Liver (tissue), 9 donors: ENCODE data around the gene TMEM14A. TPM values are rescaled to one million over a fixed set of nuclear protein-coding genes. Genes with fewer than 3 reads are reported as not detected.

Experiments
- DNase-seq: peaks from one replicate; pipeline ENCODE4 v3.0.0-alpha.2; 2017; ENCODE audit warnings: low spot score
- H3K27ac ChIP-seq, 2 donors: one replicate each; pipeline ENCODE4 v1.7.0; 2013; ENCODE audit warnings: inconsistent platforms in 2 of 2, low read length in 2 of 2, control low read depth in 1 of 2, low read depth in 1 of 2, mild to moderate bottlenecking in 1 of 2
- H3K27me3 ChIP-seq, 4 donors: one replicate each; pipeline versions ENCODE4 v1.6.1 to v1.7.0; 2013; ENCODE audit warnings: low read length in 3 of 4, inconsistent platforms in 1 of 4, mild to moderate bottlenecking in 1 of 4, moderate library complexity in 1 of 4; ENCODE audit not compliant: control insufficient read depth in 4 of 4, insufficient read depth in 4 of 4
- H3K36me3 ChIP-seq, 4 donors: one replicate each; pipeline versions ENCODE4 v1.6.1 to v1.7.0; 2013; ENCODE audit warnings: low read length in 3 of 4, mild to moderate bottlenecking in 3 of 4, low read depth in 1 of 4, moderate library complexity in 1 of 4; ENCODE audit not compliant: control insufficient read depth in 4 of 4, insufficient read depth in 3 of 4
- H3K4me1 ChIP-seq, 4 donors: one replicate each; pipeline versions ENCODE4 v1.6.1 to v1.7.0; 2013; ENCODE audit warnings: low read length in 3 of 4, mild to moderate bottlenecking in 3 of 4, moderate library complexity in 1 of 4; ENCODE audit not compliant: control insufficient read depth in 4 of 4, insufficient read depth in 4 of 4
- H3K4me3 ChIP-seq, 3 donors: one replicate each; pipeline versions ENCODE4 v1.6.1 to v1.7.0; 2013; ENCODE audit warnings: low read length in 3 of 3, control low read depth in 1 of 3, low read depth in 1 of 3, mild to moderate bottlenecking in 1 of 3
- H3K9ac ChIP-seq, 2 donors: one replicate each; pipeline ENCODE4 v1.7.0; 2013; ENCODE audit warnings: low read length in 2 of 2, mild to moderate bottlenecking in 2 of 2, moderate library complexity in 2 of 2, control low read depth in 1 of 2, low read depth in 1 of 2
- H3K9me3 ChIP-seq, 4 donors: one replicate each; pipeline versions ENCODE4 v1.6.1 to v1.7.0; 2013; ENCODE audit warnings: low read length in 3 of 4; ENCODE audit not compliant: control insufficient read depth in 4 of 4
- EGR1 ChIP-seq, 2 donors: IDR thresholded peaks; 2 replicates each; pipeline ENCODE4 v1.6.1; 2016 to 2018; ENCODE audit warnings: antibody characterized with exemption in 2 of 2, low read depth in 2 of 2
- FOXA1 ChIP-seq: IDR thresholded peaks from 2 replicates; pipeline ENCODE4 v1.6.1; 2016; ENCODE audit warnings: antibody characterized with exemption
- FOXA2 ChIP-seq: IDR thresholded peaks from 2 replicates; pipeline ENCODE4 v1.6.1; 2016; ENCODE audit warnings: antibody characterized with exemption
- GABPA ChIP-seq, 2 donors: IDR thresholded peaks in 1 of 2; conservative IDR thresholded peaks in 1 of 2; 2 replicates each; pipeline ENCODE4 v1.6.1; 2016; ENCODE audit warnings: antibody characterized with exemption in 2 of 2, mild to moderate bottlenecking in 1 of 2, moderate library complexity in 1 of 2
- HNF4A ChIP-seq, 2 donors: conservative IDR thresholded peaks; 2 replicates each; pipeline ENCODE4 v1.6.1; 2016; ENCODE audit warnings: antibody characterized with exemption in 2 of 2, mild to moderate bottlenecking in 2 of 2
- HNF4G ChIP-seq: IDR thresholded peaks from 2 replicates; pipeline ENCODE4 v1.6.1; 2016; ENCODE audit warnings: antibody characterized with exemption
- JUND ChIP-seq, 2 donors: IDR thresholded peaks; 2 replicates each; pipeline ENCODE4 v1.6.1; 2016; ENCODE audit warnings: antibody characterized with exemption in 2 of 2
- NR2F2 ChIP-seq: IDR thresholded peaks from 2 replicates; pipeline ENCODE4 v1.6.1; 2016; ENCODE audit warnings: antibody characterized with exemption
- RAD21 ChIP-seq, 2 donors: IDR thresholded peaks; 2 replicates each; pipeline ENCODE4 v1.6.1; 2016; ENCODE audit warnings: antibody characterized with exemption in 2 of 2, mild to moderate bottlenecking in 2 of 2
- RXRA ChIP-seq, 2 donors: IDR thresholded peaks; 2 replicates each; pipeline ENCODE4 v1.6.1; 2017 to 2018; ENCODE audit warnings: antibody characterized with exemption in 2 of 2, mild to moderate bottlenecking in 1 of 2
- SP1 ChIP-seq: IDR thresholded peaks from 2 replicates; pipeline ENCODE4 v1.6.1; 2018; ENCODE audit warnings: antibody characterized with exemption, mild to moderate bottlenecking
- TAF1 ChIP-seq: conservative IDR thresholded peaks from 2 replicates; pipeline ENCODE4 v1.6.1; 2016; ENCODE audit warnings: antibody characterized with exemption, mild to moderate bottlenecking
- YY1 ChIP-seq: IDR thresholded peaks from 2 replicates; pipeline ENCODE4 v1.6.1; 2016; ENCODE audit warnings: antibody characterized with exemption, mild to moderate bottlenecking
- WGBS: extraction: QIAGEN DNeasy Blood & Tissue Kit; methylation state at CpG from one replicate; pipeline ENCODE4 v1.1.7; 2013; 5-methylcytosine and 5-hydroxymethylcytosine counted together
- polyA plus RNA-seq, 2 donors: library from polyadenylated mRNA; stranded (reverse) in 1 of 2; unstranded in 1 of 2; fragments of 200-250 nt in 1 of 2; fragments of >200 nt in 1 of 2; fragmentation: Nextera tagmentation in 1 of 2; extraction: Ambion mirVana in 1 of 2; gene quantifications; one replicate each; pipeline versions ENCODE4 v1.2.1 to v1.2.3, GENCODE V29; 2013 to 2015
- total RNA-seq, 2 donors: library from RNA; depleted of rRNA; stranded (reverse); fragments of >200 nt; gene quantifications; one replicate each; pipeline ENCODE4 v1.2.3, GENCODE V29; 2014
- TF ChIP-seq, protein P1 (sequence below): IDR thresholded peaks from 2 replicates; pipeline ENCODE4 v1.6.1; 2016; ENCODE audit warnings: antibody characterized with exemption
- TF ChIP-seq, protein P2 (sequence below): IDR thresholded peaks from 2 replicates; pipeline ENCODE4 v1.6.1; 2016; ENCODE audit warnings: antibody characterized with exemption
- TF ChIP-seq, protein P3 (sequence below): IDR thresholded peaks from 2 replicates; pipeline ENCODE4 v1.6.1; 2016; ENCODE audit warnings: antibody characterized with exemption
- TF ChIP-seq, protein P4 (sequence below): IDR thresholded peaks from 2 replicates; pipeline ENCODE4 v1.6.1; 2016; ENCODE audit warnings: antibody characterized with exemption, mild to moderate bottlenecking
- TF ChIP-seq, protein P5 (sequence below): fragments of 150-350 bp; IDR thresholded peaks from 2 replicates; pipeline ENCODE4 v1.5.1; 2017; ENCODE audit warnings: improper control_type of control experiment, low read depth, low read length; ENCODE audit not compliant: missing input control
- donor health status: healthy.
- donor health status: healthy.
- donor health status: healthy.
- donor health status: healthy.
- donor health status: healthy.

The TMEM14A gene
- total and polyA plus RNA-seq, 4 donors = 15.6 to 63.6 (median 22.9) TPM

DNA sequence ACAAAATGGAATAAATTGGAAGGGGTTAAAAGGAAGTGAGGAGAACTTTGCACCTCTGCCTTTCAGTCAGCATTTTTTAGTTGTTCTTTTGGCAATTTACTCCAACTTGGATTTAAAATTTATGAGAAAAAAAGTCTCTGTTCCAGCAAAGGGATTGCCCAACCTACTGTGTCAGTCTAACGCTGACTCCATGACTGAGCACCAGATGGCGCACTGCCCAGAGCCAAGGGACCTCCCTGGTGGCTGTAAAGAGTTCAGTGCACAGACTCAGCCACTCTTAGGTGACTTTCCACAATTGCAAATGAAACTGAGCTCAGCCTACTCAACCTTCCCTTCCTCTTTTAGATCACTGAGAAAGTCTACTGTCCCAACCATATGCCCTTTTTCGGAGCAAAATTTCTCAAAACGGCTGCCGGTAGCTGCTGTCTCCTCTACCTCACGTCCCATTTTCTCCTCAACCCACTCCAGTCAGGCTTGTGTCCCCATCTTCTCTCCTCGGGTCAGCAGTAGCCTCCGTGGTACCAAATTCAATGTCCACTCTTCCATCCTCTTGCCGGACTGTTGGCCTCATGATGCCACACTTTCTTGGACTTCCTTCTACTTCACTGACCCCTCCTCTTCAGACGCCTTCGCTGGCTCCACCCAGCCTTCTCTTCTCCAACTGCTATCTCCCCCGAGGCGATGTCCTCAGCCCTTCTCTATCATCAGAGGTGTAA lies 53.7 kb downstream of the TMEM14A start:
- TF ChIP-seq JUND (IDR thresholded peaks at IDR 0.05) (peak; percentile 48 to 59), FOXA1 (peak; percentile 9), EGR1 (IDR thresholded peaks at IDR 0.05; ENCODE audit: low read depth in 2 of 2) (peak in 1 of 2 donors; percentile 13), HNF4A (conservative IDR thresholded peaks at IDR 0.05) (peak; percentile 65 to 82), YY1 (peak; percentile 67), NR2F2 (no peak), RXRA (IDR thresholded peaks at IDR 0.05) (peak; percentile 51 to 67), TAF1 (no peak), GABPA (IDR thresholded peaks at IDR 0.05 in 1 of 2, conservative IDR thresholded peaks at IDR 0.05 in 1 of 2) (no peak), RAD21 (IDR thresholded peaks at IDR 0.05) (peak; percentile 77 to 83), SP1 (peak; percentile 63), FOXA2 (peak; percentile 11), HNF4G (peak; percentile 49)
- TF ChIP-seq, protein P1, sequence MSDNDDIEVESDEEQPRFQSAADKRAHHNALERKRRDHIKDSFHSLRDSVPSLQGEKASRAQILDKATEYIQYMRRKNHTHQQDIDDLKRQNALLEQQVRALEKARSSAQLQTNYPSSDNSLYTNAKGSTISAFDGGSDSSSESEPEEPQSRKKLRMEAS = peak; percentile 51
- TF ChIP-seq, protein P2, sequence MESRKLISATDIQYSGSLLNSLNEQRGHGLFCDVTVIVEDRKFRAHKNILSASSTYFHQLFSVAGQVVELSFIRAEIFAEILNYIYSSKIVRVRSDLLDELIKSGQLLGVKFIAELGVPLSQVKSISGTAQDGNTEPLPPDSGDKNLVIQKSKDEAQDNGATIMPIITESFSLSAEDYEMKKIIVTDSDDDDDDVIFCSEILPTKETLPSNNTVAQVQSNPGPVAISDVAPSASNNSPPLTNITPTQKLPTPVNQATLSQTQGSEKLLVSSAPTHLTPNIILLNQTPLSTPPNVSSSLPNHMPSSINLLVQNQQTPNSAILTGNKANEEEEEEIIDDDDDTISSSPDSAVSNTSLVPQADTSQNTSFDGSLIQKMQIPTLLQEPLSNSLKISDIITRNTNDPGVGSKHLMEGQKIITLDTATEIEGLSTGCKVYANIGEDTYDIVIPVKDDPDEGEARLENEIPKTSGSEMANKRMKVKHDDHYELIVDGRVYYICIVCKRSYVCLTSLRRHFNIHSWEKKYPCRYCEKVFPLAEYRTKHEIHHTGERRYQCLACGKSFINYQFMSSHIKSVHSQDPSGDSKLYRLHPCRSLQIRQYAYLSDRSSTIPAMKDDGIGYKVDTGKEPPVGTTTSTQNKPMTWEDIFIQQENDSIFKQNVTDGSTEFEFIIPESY = no peak
- TF ChIP-seq, protein P3, sequence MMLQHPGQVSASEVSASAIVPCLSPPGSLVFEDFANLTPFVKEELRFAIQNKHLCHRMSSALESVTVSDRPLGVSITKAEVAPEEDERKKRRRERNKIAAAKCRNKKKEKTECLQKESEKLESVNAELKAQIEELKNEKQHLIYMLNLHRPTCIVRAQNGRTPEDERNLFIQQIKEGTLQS = no peak
- TF ChIP-seq, protein P4, sequence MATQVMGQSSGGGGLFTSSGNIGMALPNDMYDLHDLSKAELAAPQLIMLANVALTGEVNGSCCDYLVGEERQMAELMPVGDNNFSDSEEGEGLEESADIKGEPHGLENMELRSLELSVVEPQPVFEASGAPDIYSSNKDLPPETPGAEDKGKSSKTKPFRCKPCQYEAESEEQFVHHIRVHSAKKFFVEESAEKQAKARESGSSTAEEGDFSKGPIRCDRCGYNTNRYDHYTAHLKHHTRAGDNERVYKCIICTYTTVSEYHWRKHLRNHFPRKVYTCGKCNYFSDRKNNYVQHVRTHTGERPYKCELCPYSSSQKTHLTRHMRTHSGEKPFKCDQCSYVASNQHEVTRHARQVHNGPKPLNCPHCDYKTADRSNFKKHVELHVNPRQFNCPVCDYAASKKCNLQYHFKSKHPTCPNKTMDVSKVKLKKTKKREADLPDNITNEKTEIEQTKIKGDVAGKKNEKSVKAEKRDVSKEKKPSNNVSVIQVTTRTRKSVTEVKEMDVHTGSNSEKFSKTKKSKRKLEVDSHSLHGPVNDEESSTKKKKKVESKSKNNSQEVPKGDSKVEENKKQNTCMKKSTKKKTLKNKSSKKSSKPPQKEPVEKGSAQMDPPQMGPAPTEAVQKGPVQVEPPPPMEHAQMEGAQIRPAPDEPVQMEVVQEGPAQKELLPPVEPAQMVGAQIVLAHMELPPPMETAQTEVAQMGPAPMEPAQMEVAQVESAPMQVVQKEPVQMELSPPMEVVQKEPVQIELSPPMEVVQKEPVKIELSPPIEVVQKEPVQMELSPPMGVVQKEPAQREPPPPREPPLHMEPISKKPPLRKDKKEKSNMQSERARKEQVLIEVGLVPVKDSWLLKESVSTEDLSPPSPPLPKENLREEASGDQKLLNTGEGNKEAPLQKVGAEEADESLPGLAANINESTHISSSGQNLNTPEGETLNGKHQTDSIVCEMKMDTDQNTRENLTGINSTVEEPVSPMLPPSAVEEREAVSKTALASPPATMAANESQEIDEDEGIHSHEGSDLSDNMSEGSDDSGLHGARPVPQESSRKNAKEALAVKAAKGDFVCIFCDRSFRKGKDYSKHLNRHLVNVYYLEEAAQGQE = no peak
- TF ChIP-seq, protein P5, sequence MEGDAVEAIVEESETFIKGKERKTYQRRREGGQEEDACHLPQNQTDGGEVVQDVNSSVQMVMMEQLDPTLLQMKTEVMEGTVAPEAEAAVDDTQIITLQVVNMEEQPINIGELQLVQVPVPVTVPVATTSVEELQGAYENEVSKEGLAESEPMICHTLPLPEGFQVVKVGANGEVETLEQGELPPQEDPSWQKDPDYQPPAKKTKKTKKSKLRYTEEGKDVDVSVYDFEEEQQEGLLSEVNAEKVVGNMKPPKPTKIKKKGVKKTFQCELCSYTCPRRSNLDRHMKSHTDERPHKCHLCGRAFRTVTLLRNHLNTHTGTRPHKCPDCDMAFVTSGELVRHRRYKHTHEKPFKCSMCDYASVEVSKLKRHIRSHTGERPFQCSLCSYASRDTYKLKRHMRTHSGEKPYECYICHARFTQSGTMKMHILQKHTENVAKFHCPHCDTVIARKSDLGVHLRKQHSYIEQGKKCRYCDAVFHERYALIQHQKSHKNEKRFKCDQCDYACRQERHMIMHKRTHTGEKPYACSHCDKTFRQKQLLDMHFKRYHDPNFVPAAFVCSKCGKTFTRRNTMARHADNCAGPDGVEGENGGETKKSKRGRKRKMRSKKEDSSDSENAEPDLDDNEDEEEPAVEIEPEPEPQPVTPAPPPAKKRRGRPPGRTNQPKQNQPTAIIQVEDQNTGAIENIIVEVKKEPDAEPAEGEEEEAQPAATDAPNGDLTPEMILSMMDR = peak; percentile 75
- Histone ChIP-seq H3K4me3 (peak overlapping the region in 1 of 3 donors; percentile 44), H3K4me1 (peaks cover 23 to 56% (median 49%) of the 10 kb centered on the region in 4 donors), H3K9ac (peak overlapping the region in 1 of 2 donors; percentile 8), H3K27ac (peak overlapping the region; percentile 71 to 79), H3K27me3 (no peaks in the 10 kb centered on the region), H3K36me3 (no peaks in the 10 kb centered on the region), H3K9me3 (no peaks in the 10 kb centered on the region)
- DNase-seq = peak; percentile 76
- 43% methylated on average over 13 of the region's 13 CpGs for WGBS
